ENCODE results near the gene MARK2. TPM values are rescaled to one million over a fixed set of nuclear protein-coding genes. Genes with fewer than 3 reads are reported as not detected.

MARK2 gene
- total and polyA plus RNA-seq, 2 of the 8 experiments (the other 6 are each of a cell fraction or from before 2014, with no cell fraction given): 19.3 to 58.5 TPM

DNA sequence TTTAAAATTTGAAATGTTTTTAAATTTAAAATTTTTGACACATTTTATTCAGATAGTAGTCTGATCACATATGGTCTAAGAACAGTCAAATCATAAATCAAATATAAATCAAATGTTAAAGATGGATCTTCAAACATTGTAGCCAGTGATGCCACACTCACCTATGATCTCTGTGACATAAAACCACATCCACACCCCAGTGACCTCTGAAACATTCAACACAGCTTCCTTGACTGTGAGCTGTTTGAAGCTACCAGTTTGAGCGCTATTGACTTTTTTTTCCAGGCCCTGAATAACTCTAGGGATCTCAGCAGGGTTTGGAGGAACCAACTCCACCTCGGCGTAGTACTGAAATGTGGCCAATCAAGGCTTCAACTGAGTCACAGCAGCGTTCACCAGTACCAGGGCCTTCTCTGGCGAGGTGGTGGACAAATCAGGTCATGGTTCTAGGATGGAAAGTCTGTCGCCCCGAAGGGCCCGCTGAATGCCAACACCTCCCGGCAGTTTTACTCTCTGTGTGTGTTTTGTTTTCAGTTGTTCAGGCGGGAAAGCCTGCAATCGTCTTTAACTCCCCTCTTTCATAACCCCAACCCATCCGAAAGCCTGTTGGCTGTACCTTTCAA is 4.3 kb upstream of the MARK2 start (continued):
- TF ChIP-seq, protein P1, sequence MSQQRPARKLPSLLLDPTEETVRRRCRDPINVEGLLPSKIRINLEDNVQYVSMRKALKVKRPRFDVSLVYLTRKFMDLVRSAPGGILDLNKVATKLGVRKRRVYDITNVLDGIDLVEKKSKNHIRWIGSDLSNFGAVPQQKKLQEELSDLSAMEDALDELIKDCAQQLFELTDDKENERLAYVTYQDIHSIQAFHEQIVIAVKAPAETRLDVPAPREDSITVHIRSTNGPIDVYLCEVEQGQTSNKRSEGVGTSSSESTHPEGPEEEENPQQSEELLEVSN (IDR thresholded peaks at IDR 0.05): no peak
- TF ChIP-seq CREB1 (IDR thresholded peaks at IDR 0.05) (no peak), SP2 (IDR thresholded peaks at IDR 0.05; ENCODE audit: low read length) (no peak), EZH2 (IDR thresholded peaks at IDR 0.05; ENCODE audit: low read depth, low read length, severe bottlenecking) (no peak), POLR2A (IDR thresholded peaks at IDR 0.05; ENCODE audit: control extremely low read depth in 1 of 2, low read depth in 2 of 2, low read length in 2 of 2) (no peak), CEBPB (IDR thresholded peaks at IDR 0.05; ENCODE audit: low read depth, low read length) (no peak)
- TF ChIP-seq, protein P2, sequence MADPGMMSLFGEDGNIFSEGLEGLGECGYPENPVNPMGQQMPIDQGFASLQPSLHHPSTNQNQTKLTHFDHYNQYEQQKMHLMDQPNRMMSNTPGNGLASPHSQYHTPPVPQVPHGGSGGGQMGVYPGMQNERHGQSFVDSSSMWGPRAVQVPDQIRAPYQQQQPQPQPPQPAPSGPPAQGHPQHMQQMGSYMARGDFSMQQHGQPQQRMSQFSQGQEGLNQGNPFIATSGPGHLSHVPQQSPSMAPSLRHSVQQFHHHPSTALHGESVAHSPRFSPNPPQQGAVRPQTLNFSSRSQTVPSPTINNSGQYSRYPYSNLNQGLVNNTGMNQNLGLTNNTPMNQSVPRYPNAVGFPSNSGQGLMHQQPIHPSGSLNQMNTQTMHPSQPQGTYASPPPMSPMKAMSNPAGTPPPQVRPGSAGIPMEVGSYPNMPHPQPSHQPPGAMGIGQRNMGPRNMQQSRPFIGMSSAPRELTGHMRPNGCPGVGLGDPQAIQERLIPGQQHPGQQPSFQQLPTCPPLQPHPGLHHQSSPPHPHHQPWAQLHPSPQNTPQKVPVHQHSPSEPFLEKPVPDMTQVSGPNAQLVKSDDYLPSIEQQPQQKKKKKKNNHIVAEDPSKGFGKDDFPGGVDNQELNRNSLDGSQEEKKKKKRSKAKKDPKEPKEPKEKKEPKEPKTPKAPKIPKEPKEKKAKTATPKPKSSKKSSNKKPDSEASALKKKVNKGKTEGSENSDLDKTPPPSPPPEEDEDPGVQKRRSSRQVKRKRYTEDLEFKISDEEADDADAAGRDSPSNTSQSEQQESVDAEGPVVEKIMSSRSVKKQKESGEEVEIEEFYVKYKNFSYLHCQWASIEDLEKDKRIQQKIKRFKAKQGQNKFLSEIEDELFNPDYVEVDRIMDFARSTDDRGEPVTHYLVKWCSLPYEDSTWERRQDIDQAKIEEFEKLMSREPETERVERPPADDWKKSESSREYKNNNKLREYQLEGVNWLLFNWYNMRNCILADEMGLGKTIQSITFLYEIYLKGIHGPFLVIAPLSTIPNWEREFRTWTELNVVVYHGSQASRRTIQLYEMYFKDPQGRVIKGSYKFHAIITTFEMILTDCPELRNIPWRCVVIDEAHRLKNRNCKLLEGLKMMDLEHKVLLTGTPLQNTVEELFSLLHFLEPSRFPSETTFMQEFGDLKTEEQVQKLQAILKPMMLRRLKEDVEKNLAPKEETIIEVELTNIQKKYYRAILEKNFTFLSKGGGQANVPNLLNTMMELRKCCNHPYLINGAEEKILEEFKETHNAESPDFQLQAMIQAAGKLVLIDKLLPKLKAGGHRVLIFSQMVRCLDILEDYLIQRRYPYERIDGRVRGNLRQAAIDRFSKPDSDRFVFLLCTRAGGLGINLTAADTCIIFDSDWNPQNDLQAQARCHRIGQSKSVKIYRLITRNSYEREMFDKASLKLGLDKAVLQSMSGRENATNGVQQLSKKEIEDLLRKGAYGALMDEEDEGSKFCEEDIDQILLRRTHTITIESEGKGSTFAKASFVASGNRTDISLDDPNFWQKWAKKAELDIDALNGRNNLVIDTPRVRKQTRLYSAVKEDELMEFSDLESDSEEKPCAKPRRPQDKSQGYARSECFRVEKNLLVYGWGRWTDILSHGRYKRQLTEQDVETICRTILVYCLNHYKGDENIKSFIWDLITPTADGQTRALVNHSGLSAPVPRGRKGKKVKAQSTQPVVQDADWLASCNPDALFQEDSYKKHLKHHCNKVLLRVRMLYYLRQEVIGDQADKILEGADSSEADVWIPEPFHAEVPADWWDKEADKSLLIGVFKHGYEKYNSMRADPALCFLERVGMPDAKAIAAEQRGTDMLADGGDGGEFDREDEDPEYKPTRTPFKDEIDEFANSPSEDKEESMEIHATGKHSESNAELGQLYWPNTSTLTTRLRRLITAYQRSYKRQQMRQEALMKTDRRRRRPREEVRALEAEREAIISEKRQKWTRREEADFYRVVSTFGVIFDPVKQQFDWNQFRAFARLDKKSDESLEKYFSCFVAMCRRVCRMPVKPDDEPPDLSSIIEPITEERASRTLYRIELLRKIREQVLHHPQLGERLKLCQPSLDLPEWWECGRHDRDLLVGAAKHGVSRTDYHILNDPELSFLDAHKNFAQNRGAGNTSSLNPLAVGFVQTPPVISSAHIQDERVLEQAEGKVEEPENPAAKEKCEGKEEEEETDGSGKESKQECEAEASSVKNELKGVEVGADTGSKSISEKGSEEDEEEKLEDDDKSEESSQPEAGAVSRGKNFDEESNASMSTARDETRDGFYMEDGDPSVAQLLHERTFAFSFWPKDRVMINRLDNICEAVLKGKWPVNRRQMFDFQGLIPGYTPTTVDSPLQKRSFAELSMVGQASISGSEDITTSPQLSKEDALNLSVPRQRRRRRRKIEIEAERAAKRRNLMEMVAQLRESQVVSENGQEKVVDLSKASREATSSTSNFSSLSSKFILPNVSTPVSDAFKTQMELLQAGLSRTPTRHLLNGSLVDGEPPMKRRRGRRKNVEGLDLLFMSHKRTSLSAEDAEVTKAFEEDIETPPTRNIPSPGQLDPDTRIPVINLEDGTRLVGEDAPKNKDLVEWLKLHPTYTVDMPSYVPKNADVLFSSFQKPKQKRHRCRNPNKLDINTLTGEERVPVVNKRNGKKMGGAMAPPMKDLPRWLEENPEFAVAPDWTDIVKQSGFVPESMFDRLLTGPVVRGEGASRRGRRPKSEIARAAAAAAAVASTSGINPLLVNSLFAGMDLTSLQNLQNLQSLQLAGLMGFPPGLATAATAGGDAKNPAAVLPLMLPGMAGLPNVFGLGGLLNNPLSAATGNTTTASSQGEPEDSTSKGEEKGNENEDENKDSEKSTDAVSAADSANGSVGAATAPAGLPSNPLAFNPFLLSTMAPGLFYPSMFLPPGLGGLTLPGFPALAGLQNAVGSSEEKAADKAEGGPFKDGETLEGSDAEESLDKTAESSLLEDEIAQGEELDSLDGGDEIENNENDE (IDR thresholded peaks at IDR 0.05; ENCODE audit: insufficient replicate concordance, low read length): no peak
